Neuronal stem cell (in vitro differentiated cells): ENCODE results near the gene NAV1.

Experiments used
- DNase-seq: peaks from one replicate; pipeline ENCODE4 v3.0.0-alpha.2; 2013; ENCODE audit warnings: low spot score
- H2AFZ ChIP-seq: one replicate; pipeline ENCODE4 v1.6.1; 2013; ENCODE audit warnings: mild to moderate bottlenecking, low read length, inconsistent platforms
- H2AK5ac ChIP-seq: 2 replicates; pipeline ENCODE4 v1.6.1; 2013; ENCODE audit warnings: low read depth, mild to moderate bottlenecking, inconsistent platforms, low read length, moderate library complexity, mixed read lengths
- H2BK120ac ChIP-seq: 2 replicates; pipeline ENCODE4 v1.6.1; 2013; ENCODE audit warnings: low read depth, mild to moderate bottlenecking, inconsistent platforms, low read length, moderate library complexity, mixed read lengths
- H2BK12ac ChIP-seq: one replicate; pipeline ENCODE4 v1.6.1; 2013; ENCODE audit warnings: low read length, inconsistent platforms
- H2BK15ac ChIP-seq: 2 replicates; pipeline ENCODE4 v1.6.1; 2013; ENCODE audit warnings: mild to moderate bottlenecking, low read length, inconsistent platforms, mixed read lengths
- H2BK5ac ChIP-seq: one replicate; pipeline ENCODE4 v1.6.1; 2013; ENCODE audit warnings: inconsistent platforms, mild to moderate bottlenecking, low read length, moderate library complexity
- H3K14ac ChIP-seq: one replicate; pipeline ENCODE4 v1.6.1; 2013; ENCODE audit warnings: low read length, inconsistent platforms
- H3K18ac ChIP-seq: 2 replicates; pipeline ENCODE4 v1.6.1; 2013; ENCODE audit warnings: low read length, inconsistent platforms
- H3K23ac ChIP-seq: 2 replicates; pipeline ENCODE4 v1.6.1; 2013; ENCODE audit warnings: low read depth, mild to moderate bottlenecking, mixed read lengths, low read length, inconsistent platforms; ENCODE audit not compliant: poor library complexity
- H3K27ac ChIP-seq: replicated peaks from 3 replicates; pipeline ENCODE4 v1.5.1; 2013; ENCODE audit warnings: low read length, inconsistent platforms
- H3K27me3 ChIP-seq, 3 experiments: 2 replicates each; pipeline ENCODE4 v1.6.1; 2013; ENCODE audit warnings: low read length in 3 of 3, mild to moderate bottlenecking in 2 of 3, inconsistent platforms in 1 of 3, low read depth in 1 of 3, mixed read lengths in 1 of 3, moderate library complexity in 1 of 3; ENCODE audit not compliant: control insufficient read depth in 3 of 3, insufficient read depth in 3 of 3
- H3K36me3 ChIP-seq, 2 donors: replicated peaks in 1 of 2; 2 replicates each; pipeline ENCODE4 v1.6.1; 2013; ENCODE audit warnings: low read length in 2 of 2; ENCODE audit not compliant: control insufficient read depth in 2 of 2, insufficient read depth in 2 of 2
- H3K4ac ChIP-seq: 2 replicates; pipeline ENCODE4 v1.6.1; 2013; ENCODE audit warnings: inconsistent platforms, mild to moderate bottlenecking, low read length, moderate library complexity
- H3K4me1 ChIP-seq, 2 donors: 1 replicate in 1 of 2; 2 replicates in 1 of 2; pipeline ENCODE4 v1.6.1; 2013; ENCODE audit warnings: low read length in 2 of 2, low read depth in 1 of 2; ENCODE audit not compliant: control insufficient read depth in 2 of 2, insufficient read depth in 1 of 2
- H3K4me2 ChIP-seq: one replicate; pipeline ENCODE4 v1.6.1; 2013; ENCODE audit warnings: mild to moderate bottlenecking, low read length, inconsistent platforms; ENCODE audit not compliant: insufficient read depth, poor library complexity, severe bottlenecking
- H3K4me3 ChIP-seq, 2 donors: 2 replicates each; pipeline ENCODE4 v1.5.1; 2013; ENCODE audit warnings: low read length in 2 of 2, mild to moderate bottlenecking in 2 of 2, inconsistent platforms in 1 of 2, moderate library complexity in 1 of 2
- H3K79me1 ChIP-seq: one replicate; pipeline ENCODE4 v1.6.1; 2013; ENCODE audit warnings: low read depth, mild to moderate bottlenecking, inconsistent platforms, low read length, moderate library complexity
- H3K9ac ChIP-seq: one replicate; pipeline ENCODE4 v1.6.1; 2013; ENCODE audit warnings: mild to moderate bottlenecking, low read depth, low read length, inconsistent platforms; ENCODE audit not compliant: poor library complexity
- H3K9me3 ChIP-seq, 2 donors: replicated peaks in 1 of 2; 2 replicates each; pipeline versions ENCODE3 to v1.6.1; 2013; ENCODE audit warnings: low read length in 2 of 2, mild to moderate bottlenecking in 2 of 2, inconsistent platforms in 1 of 2, low read depth in 1 of 2, mixed read lengths in 1 of 2, moderate library complexity in 1 of 2; ENCODE audit not compliant: control insufficient read depth in 2 of 2, insufficient read depth in 1 of 2
- H4K8ac ChIP-seq: one replicate; pipeline ENCODE4 v1.6.1; 2013; ENCODE audit warnings: low read depth, mild to moderate bottlenecking, inconsistent platforms, low read length, moderate library complexity
- H4K91ac ChIP-seq: one replicate; pipeline ENCODE4 v1.6.1; 2013; ENCODE audit warnings: low read length, low read depth, mild to moderate bottlenecking, inconsistent platforms; ENCODE audit not compliant: poor library complexity
- WGBS, 2 donors: extraction: QIAGEN DNeasy Blood & Tissue Kit; methylation state at CpG; one replicate each; pipeline ENCODE4 v1.1.7; 2013; ENCODE audit warnings: missing lambda C conversion rate in 2 of 2, mixed read lengths in 1 of 2; ENCODE audit not compliant: insufficient read length in 2 of 2, insufficient replicate concordance in 1 of 2; ENCODE audit errors: extremely low coverage in 2 of 2; 5-methylcytosine and 5-hydroxymethylcytosine counted together

NAV1 gene

GRCh38 chr1:201528631-201529252, 10.2 kb upstream of the NAV1 start:
- Histone ChIP-seq H3K4me3 (no peak overlapping the region), H3K23ac (no peak overlapping the region), H3K9me3 (no peaks in the 10 kb centered on the region), H3K4me2 (no peak overlapping the region), H2BK5ac (no peak overlapping the region), H3K79me1 (no peaks in the 10 kb centered on the region), H3K14ac (no peak overlapping the region), H3K4me1 (peaks cover 10 to 12% of the 10 kb centered on the region in 2 donors), H2BK12ac (no peak overlapping the region), H3K18ac (no peak overlapping the region), H2AK5ac (no peak overlapping the region), H3K4ac (no peak overlapping the region), H3K9ac (no peak overlapping the region), H4K8ac (no peak overlapping the region), H2BK120ac (no peak overlapping the region), H2BK15ac (no peak overlapping the region), H3K36me3 (no peaks in the 10 kb centered on the region), H3K27me3 (peaks cover 0 to 9% (median 0%) of the 10 kb centered on the region in 3 experiments), H3K27ac (no peak overlapping the region), H2AFZ (no peak overlapping the region), H4K91ac (no peak overlapping the region)
- DNase-seq, result no peak
- 100% methylated on average over 1 of the region's 3 CpGs; no CpG with 5 or more reads in 1 of the 2 donors for WGBS, 2 donors

GRCh38 chr1:201530741-201531531, 8.0 kb upstream of the NAV1 start:
- H2BK5ac ChIP-seq, result peak overlapping the region; percentile 55
- H2BK12ac ChIP-seq, result no peak overlapping the region
- no peaks in the 10 kb centered on the region for H3K79me1 ChIP-seq
- H3K4ac ChIP-seq, result no peak overlapping the region
- H3K4me1 ChIP-seq, result peaks cover 12 to 13% of the 10 kb centered on the region in 2 donors
- H3K4me2 ChIP-seq, result no peak overlapping the region
- H2BK15ac ChIP-seq, result peak overlapping the region; percentile 33
- no peak overlapping the region for H2AK5ac ChIP-seq
- H3K4me3 ChIP-seq, result no peak overlapping the region
- no peak overlapping the region for H4K91ac ChIP-seq
- peak overlapping the region; percentile 5 for H3K18ac ChIP-seq
- H3K27me3 ChIP-seq, result peaks cover 0 to 30% (median 0%) of the 10 kb centered on the region in 3 experiments
- no peaks in the 10 kb centered on the region for H3K9me3 ChIP-seq
- H2BK120ac ChIP-seq, result no peak overlapping the region
- no peak overlapping the region for H3K27ac ChIP-seq
- no CpG with 5 or more reads among the region's 26 CpGs for WGBS, 2 donors
- DNase-seq, result peak; percentile 65
- no peak overlapping the region for H4K8ac ChIP-seq
- H3K9ac ChIP-seq, result no peak overlapping the region
- no peaks in the 10 kb centered on the region for H3K36me3 ChIP-seq
- no peak overlapping the region for H3K14ac ChIP-seq
- peak overlapping the region; percentile 14 for H2AFZ ChIP-seq
- no peak overlapping the region for H3K23ac ChIP-seq

- H2BK5ac ChIP-seq, result peak overlapping the region; percentile 55
- peaks cover 0 to 38% (median 0%) of the 10 kb centered on the region in 3 experiments for H3K27me3 ChIP-seq
- no peak overlapping the region for H2BK120ac ChIP-seq
- no CpG with 5 or more reads among the region's 9 CpGs for WGBS, 2 donors
- H4K91ac ChIP-seq, result no peak overlapping the region
- H3K4me1 ChIP-seq, result peaks cover 12 to 13% of the 10 kb centered on the region in 2 donors
- H3K4ac ChIP-seq, result no peak overlapping the region
- H3K14ac ChIP-seq, result no peak overlapping the region
- H2AFZ ChIP-seq, result peak overlapping the region; percentile 14
- no peak overlapping the region for H4K8ac ChIP-seq
- H3K36me3 ChIP-seq, result no peaks in the 10 kb centered on the region
- DNase-seq, result no peak
- H3K9me3 ChIP-seq, result no peaks in the 10 kb centered on the region
- no peak overlapping the region for H2AK5ac ChIP-seq
- no peaks in the 10 kb centered on the region for H3K79me1 ChIP-seq
- H3K27ac ChIP-seq, result no peak overlapping the region
- H3K23ac ChIP-seq, result no peak overlapping the region
- no peak overlapping the region for H2BK12ac ChIP-seq
- peak overlapping the region; percentile 33 for H2BK15ac ChIP-seq
- no peak overlapping the region for H3K4me2 ChIP-seq
- H3K18ac ChIP-seq, result peak overlapping the region; percentile 5
- no peak overlapping the region for H3K9ac ChIP-seq
- no peak overlapping the region for H3K4me3 ChIP-seq
Measured at GRCh38 chr1:201531551-201532425, 7.1 kb upstream of the NAV1 start.
